SK-N-SH (cell line): ENCODE measurements around the gene IGF2BP2. TPM values are rescaled to one million over a fixed set of nuclear protein-coding genes. Genes with fewer than 3 reads are reported as not detected.

ENCODE experiments used
- CTCF ChIA-PET: fragments of 300-600, 350-600 bp; formaldehyde crosslinking; extraction: SDS; loops from one replicate; lab custom pipeline; 2021; lab: Yijun Ruan, JAX
- POLR2A ChIA-PET: fragments of 350-600 bp; sonication (Branson Sonifier 250); formaldehyde crosslinking; extraction: SDS; loops from one replicate; lab custom pipeline; 2020; ENCODE audit warnings: antibody characterized with exemption, inconsistent platforms; lab: Yijun Ruan, JAX
- DNase-seq: peaks from one replicate; pipeline ENCODE4 v3.0.0; 2012
- H2AFZ ChIP-seq: fragments of 200-600 bp; sonication (generic); 2 replicates; pipeline ENCODE4 v1.8.1; 2016; ENCODE audit warnings: antibody characterized with exemption, mild to moderate bottlenecking, low read depth
- H3F3A ChIP-seq: fragments of 200-600 bp; sonication (generic); replicated peaks from 2 replicates; pipeline ENCODE3; 2016; ENCODE audit warnings: antibody characterized with exemption, mild to moderate bottlenecking; ENCODE audit not compliant: insufficient read depth
- H3K27ac ChIP-seq, 2 experiments: fragments of 200-500 bp in 1 of 2; fragments of 200-600 bp in 1 of 2; sonication (Bioruptor generic) in 1 of 2; sonication (generic), shearing (Covaris generic) in 1 of 2; 2 replicates each; pipeline versions ENCODE4 v1.5.1 to v1.6.1; 2014 to 2016; ENCODE audit warnings: low read depth in 2 of 2, inconsistent platforms in 1 of 2, low read length in 1 of 2, mild to moderate bottlenecking in 1 of 2, mixed read lengths in 1 of 2
- H3K27me3 ChIP-seq: fragments of 200-600 bp; sonication (generic), shearing (Covaris generic); 2 replicates; pipeline ENCODE4 v1.6.1; 2016; ENCODE audit warnings: mixed run types; ENCODE audit not compliant: insufficient read depth
- H3K36me3 ChIP-seq, 2 experiments: fragments of 200-500 bp in 1 of 2; fragments of 200-600 bp in 1 of 2; sonication (Bioruptor generic) in 1 of 2; sonication (generic) in 1 of 2; replicated peaks in 1 of 2; 2 replicates each; pipeline versions ENCODE3 to v1.5.1; 2014 to 2016; ENCODE audit warnings: low read length in 1 of 2, mild to moderate bottlenecking in 1 of 2; ENCODE audit not compliant: insufficient read depth in 2 of 2, control insufficient read depth in 1 of 2
- H3K4me1 ChIP-seq, 2 experiments: fragments of 200-500 bp in 1 of 2; fragments of 200-600 bp in 1 of 2; sonication (Bioruptor generic) in 1 of 2; sonication (generic), shearing (Covaris generic) in 1 of 2; 2 replicates each; pipeline versions ENCODE4 v1.5.1 to v1.6.1; 2014 to 2016; ENCODE audit warnings: low read depth in 1 of 2, low read length in 1 of 2, mixed run types in 1 of 2; ENCODE audit not compliant: insufficient read depth in 2 of 2, control insufficient read depth in 1 of 2
- H3K4me2 ChIP-seq: fragments of 200-600 bp; sonication (generic), shearing (Covaris generic); 2 replicates; pipeline ENCODE4 v1.6.1; 2017; ENCODE audit warnings: mixed run types
- H3K4me3 ChIP-seq, 2 experiments: fragments of 200-500 bp in 1 of 2; fragments of 200-600 bp in 1 of 2; sonication (Bioruptor generic) in 1 of 2; sonication (generic), shearing (Covaris generic) in 1 of 2; 2 replicates each; pipeline versions ENCODE4 v1.5.1 to v1.8.1; 2014 to 2016; ENCODE audit warnings: low read depth in 2 of 2, inconsistent platforms in 1 of 2, low read length in 1 of 2, mild to moderate bottlenecking in 1 of 2, mixed read lengths in 1 of 2, moderate library complexity in 1 of 2
- H3K79me2 ChIP-seq: fragments of 200-600 bp; sonication (generic); 2 replicates; pipeline ENCODE4 v1.8.1; 2017; ENCODE audit warnings: mild to moderate bottlenecking; ENCODE audit not compliant: insufficient read depth
- H3K9ac ChIP-seq: fragments of 200-600 bp; sonication (generic); 2 replicates; pipeline ENCODE4 v1.6.1; 2017; ENCODE audit warnings: mixed run types
- H3K9me2 ChIP-seq: fragments of 200-600 bp; sonication (generic); 2 replicates; pipeline ENCODE4 v1.6.1; 2017; ENCODE audit warnings: mixed run types
- H3K9me3 ChIP-seq: fragments of 200-600 bp; sonication (generic); 2 replicates; pipeline ENCODE4 v1.6.1; 2017; ENCODE audit warnings: mixed run types, mild to moderate bottlenecking, moderate library complexity
- H4K20me1 ChIP-seq: fragments of 200-600 bp; sonication (generic); 2 replicates; pipeline ENCODE4 v1.6.1; 2017; ENCODE audit warnings: mild to moderate bottlenecking, mixed run types; ENCODE audit not compliant: insufficient read depth
- ELF1 ChIP-seq: IDR thresholded peaks from 2 replicates; pipeline ENCODE4 v1.4.0; 2012
- EP300 ChIP-seq, 2 experiments: IDR thresholded peaks; 2 replicates each; pipeline versions ENCODE4 v1.4.0 to v1.6.1; 2012; ENCODE audit warnings: borderline replicate concordance in 1 of 2, low read depth in 1 of 2, low read length in 1 of 2
- FOSL2 ChIP-seq: IDR thresholded peaks from 2 replicates; pipeline ENCODE4 v1.4.0; 2012; ENCODE audit warnings: low read depth, mild to moderate bottlenecking, moderate library complexity, borderline replicate concordance
- GABPA ChIP-seq: IDR thresholded peaks from 2 replicates; pipeline ENCODE4 v1.4.0; 2012; ENCODE audit warnings: low read depth, mild to moderate bottlenecking
- JUND ChIP-seq: IDR thresholded peaks from 2 replicates; pipeline ENCODE4 v1.4.0; 2012
- MXI1 ChIP-seq: IDR thresholded peaks from 2 replicates; pipeline ENCODE4 v1.6.1; 2012; ENCODE audit warnings: mild to moderate bottlenecking, low read depth, low read length, improper control_type of control experiment
- NFIC ChIP-seq: IDR thresholded peaks from 2 replicates; pipeline ENCODE4 v1.4.0; 2012; ENCODE audit warnings: borderline replicate concordance
- RAD21 ChIP-seq: IDR thresholded peaks from 2 replicates; pipeline ENCODE4 v1.6.1; 2012; ENCODE audit warnings: mild to moderate bottlenecking, low read length
- RCOR1 ChIP-seq: fragments of 150-350 bp; IDR thresholded peaks from 2 replicates; pipeline ENCODE4 v1.6.1; 2017; ENCODE audit warnings: antibody characterized with exemption, low read length
- RXRA ChIP-seq: IDR thresholded peaks from 2 replicates; pipeline ENCODE4 v1.4.0; 2012; ENCODE audit warnings: low read depth, mild to moderate bottlenecking, borderline replicate concordance
- SIN3A ChIP-seq: IDR thresholded peaks from 2 replicates; pipeline ENCODE4 v1.6.1; 2012; ENCODE audit warnings: low read depth, mild to moderate bottlenecking, low read length, moderate library complexity, borderline replicate concordance
- SMC3 ChIP-seq: IDR thresholded peaks from 2 replicates; pipeline ENCODE4 v1.6.1; 2012; ENCODE audit warnings: low read depth, low read length, improper control_type of control experiment
- TAF1 ChIP-seq: IDR thresholded peaks from 2 replicates; pipeline ENCODE4 v1.6.1; 2012; ENCODE audit warnings: low read depth, mild to moderate bottlenecking, low read length, moderate library complexity, borderline replicate concordance
- TCF12 ChIP-seq: IDR thresholded peaks from 2 replicates; pipeline ENCODE4 v1.4.0; 2012
- TEAD4 ChIP-seq: IDR thresholded peaks from 2 replicates; pipeline ENCODE4 v1.4.0; 2012; ENCODE audit warnings: mild to moderate bottlenecking, borderline replicate concordance; ENCODE audit not compliant: insufficient read depth
- WGBS: methylation state at CpG from one replicate; pipeline ENCODE4 v1.1.6; 2017; ENCODE audit warnings: low lambda C conversion rate; 5-methylcytosine and 5-hydroxymethylcytosine counted together
- polyA plus RNA-seq, 3 experiments: library from polyadenylated mRNA; depleted of rRNA; stranded (reverse); fragments of >200 nt; gene quantifications; 2 replicates each; pipeline ENCODE4 v1.2.3, GENCODE V29; 2012
- TF ChIP-seq, protein P1 (sequence below): IDR thresholded peaks from 2 replicates; pipeline ENCODE4 v1.4.0; 2012; ENCODE audit warnings: low read depth, borderline replicate concordance
- TF ChIP-seq, protein P2 (sequence below): IDR thresholded peaks from 2 replicates; pipeline ENCODE4 v1.6.1; 2012; ENCODE audit warnings: mild to moderate bottlenecking, low read depth, low read length, moderate library complexity
- TF ChIP-seq, protein P3 (sequence below): fragments of 200-600 bp; sonication (generic); IDR thresholded peaks from 2 replicates; pipeline ENCODE4 v1.6.1; 2017; ENCODE audit warnings: antibody characterized with exemption, mild to moderate bottlenecking, moderate library complexity
- TF ChIP-seq, protein P4 (sequence below): IDR thresholded peaks from 2 replicates; pipeline ENCODE4 v1.4.0; 2012; ENCODE audit warnings: low read depth, borderline replicate concordance
- TF ChIP-seq, protein P5 (sequence below): fragments of 150-350 bp; IDR thresholded peaks from 2 replicates; pipeline ENCODE4 v1.6.1; 2017; ENCODE audit warnings: antibody characterized with exemption, low read length, low read depth, borderline replicate concordance
- TF ChIP-seq, protein P6 (sequence below): IDR thresholded peaks from 2 replicates; pipeline ENCODE4; 2012

IGF2BP2 gene
- polyA plus RNA-seq, 1 of the 3 experiments (the other 2 are of a cell fraction), result 5.4 TPM

DNA sequence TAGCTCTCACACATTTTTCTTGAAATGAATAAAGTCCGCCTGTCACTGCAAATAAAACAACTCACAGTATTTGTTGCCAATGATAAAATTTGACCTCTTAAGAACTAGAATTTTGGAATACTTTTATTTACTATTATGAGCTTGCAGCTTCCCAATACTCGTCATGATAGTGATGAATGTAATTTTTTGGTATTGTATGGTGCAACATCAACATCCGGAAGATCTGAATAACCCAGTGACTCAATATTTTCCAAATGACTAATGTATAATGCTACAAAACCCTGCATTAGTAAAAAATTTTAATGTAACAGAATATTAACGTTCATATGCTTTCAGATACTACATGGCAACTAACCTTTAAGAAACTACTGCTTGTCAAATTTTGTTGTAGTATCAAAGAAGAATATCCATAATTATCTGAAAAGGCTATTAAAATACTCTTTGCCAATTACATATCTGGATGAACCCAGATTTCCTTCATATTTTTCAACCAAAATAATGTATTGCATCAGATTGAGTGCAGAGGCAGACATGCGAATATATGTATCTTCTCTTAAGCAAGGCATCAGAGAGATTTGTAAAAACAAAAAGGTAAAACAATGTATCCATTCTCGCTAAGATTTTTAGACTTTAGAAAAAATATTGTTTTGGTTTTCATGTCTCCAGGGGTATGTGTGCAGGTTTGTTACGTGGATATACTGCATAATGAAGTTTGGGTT lies 95.3 kb downstream of the IGF2BP2 start:
- Histone ChIP-seq H2AFZ (no peak overlapping the region), H3K79me2 (peaks cover 92% of the 10 kb centered on the region), H3K27me3 (no peaks in the 10 kb centered on the region), H3K9me3 (no peaks in the 10 kb centered on the region), H3K4me3 (peak overlapping the region in 1 of 2 experiments; percentile 14; a peak in 1 of 4 replicates), H3F3A (peaks cover 59% of the 10 kb centered on the region), H3K36me3 (peaks cover 0 to 3% of the 10 kb centered on the region in 2 experiments), H3K9ac (peak overlapping the region; percentile 48; the same call in 1 of the 2 replicates), H3K27ac (peak overlapping the region in 1 of 2 experiments; percentile 99; a peak in 2 of 4 replicates), H3K4me1 (peaks cover 2 to 62% of the 10 kb centered on the region in 2 experiments), H3K4me2 (peak overlapping the region; percentile 54), H4K20me1 (peaks cover 5% of the 10 kb centered on the region; the same call in 1 of the 2 replicates), H3K9me2 (no peaks in the 10 kb centered on the region)
- 33% methylated on average over 7 of the region's 7 CpGs for WGBS
- ChIA-PET CTCF (interaction anchor here (1.1 to 1.3 kb wide), 2 partner anchors 39 to 69 kb away, joined by 3 to 5 read pairs; no protein-coding TSS in a partner anchor), POLR2A (no interaction called here)
- DNase-seq, result no peak
- TF ChIP-seq, protein P1, sequence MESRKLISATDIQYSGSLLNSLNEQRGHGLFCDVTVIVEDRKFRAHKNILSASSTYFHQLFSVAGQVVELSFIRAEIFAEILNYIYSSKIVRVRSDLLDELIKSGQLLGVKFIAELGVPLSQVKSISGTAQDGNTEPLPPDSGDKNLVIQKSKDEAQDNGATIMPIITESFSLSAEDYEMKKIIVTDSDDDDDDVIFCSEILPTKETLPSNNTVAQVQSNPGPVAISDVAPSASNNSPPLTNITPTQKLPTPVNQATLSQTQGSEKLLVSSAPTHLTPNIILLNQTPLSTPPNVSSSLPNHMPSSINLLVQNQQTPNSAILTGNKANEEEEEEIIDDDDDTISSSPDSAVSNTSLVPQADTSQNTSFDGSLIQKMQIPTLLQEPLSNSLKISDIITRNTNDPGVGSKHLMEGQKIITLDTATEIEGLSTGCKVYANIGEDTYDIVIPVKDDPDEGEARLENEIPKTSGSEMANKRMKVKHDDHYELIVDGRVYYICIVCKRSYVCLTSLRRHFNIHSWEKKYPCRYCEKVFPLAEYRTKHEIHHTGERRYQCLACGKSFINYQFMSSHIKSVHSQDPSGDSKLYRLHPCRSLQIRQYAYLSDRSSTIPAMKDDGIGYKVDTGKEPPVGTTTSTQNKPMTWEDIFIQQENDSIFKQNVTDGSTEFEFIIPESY, result peak; percentile 18; the same call in 1 of the 2 replicates
- TF ChIP-seq RCOR1 (no peak), SIN3A (no peak), RXRA (peak; percentile 65; the same call in 1 of the 2 replicates), FOSL2 (peak; percentile 89), TEAD4 (peak; percentile 50; the same call in 1 of the 2 replicates), EP300 (IDR thresholded peaks at IDR 0.05; ENCODE audit: borderline replicate concordance in 1 of 2, low read depth in 1 of 2, low read length in 1 of 2) (peak in 1 of 2 experiments; percentile 77; a peak in 1 of 4 replicates), TCF12 (peak; percentile 79), SMC3 (no peak), TAF1 (no peak), JUND (peak; percentile 89), MXI1 (no peak), ELF1 (no peak), GABPA (0 out of 2 replicates have a peak, but pooled peaks have one; percentile 10), NFIC (peak; percentile 63; the same call in 1 of the 2 replicates), RAD21 (no peak)
- TF ChIP-seq, protein P2, sequence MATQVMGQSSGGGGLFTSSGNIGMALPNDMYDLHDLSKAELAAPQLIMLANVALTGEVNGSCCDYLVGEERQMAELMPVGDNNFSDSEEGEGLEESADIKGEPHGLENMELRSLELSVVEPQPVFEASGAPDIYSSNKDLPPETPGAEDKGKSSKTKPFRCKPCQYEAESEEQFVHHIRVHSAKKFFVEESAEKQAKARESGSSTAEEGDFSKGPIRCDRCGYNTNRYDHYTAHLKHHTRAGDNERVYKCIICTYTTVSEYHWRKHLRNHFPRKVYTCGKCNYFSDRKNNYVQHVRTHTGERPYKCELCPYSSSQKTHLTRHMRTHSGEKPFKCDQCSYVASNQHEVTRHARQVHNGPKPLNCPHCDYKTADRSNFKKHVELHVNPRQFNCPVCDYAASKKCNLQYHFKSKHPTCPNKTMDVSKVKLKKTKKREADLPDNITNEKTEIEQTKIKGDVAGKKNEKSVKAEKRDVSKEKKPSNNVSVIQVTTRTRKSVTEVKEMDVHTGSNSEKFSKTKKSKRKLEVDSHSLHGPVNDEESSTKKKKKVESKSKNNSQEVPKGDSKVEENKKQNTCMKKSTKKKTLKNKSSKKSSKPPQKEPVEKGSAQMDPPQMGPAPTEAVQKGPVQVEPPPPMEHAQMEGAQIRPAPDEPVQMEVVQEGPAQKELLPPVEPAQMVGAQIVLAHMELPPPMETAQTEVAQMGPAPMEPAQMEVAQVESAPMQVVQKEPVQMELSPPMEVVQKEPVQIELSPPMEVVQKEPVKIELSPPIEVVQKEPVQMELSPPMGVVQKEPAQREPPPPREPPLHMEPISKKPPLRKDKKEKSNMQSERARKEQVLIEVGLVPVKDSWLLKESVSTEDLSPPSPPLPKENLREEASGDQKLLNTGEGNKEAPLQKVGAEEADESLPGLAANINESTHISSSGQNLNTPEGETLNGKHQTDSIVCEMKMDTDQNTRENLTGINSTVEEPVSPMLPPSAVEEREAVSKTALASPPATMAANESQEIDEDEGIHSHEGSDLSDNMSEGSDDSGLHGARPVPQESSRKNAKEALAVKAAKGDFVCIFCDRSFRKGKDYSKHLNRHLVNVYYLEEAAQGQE, result no peak
- TF ChIP-seq, protein P3, sequence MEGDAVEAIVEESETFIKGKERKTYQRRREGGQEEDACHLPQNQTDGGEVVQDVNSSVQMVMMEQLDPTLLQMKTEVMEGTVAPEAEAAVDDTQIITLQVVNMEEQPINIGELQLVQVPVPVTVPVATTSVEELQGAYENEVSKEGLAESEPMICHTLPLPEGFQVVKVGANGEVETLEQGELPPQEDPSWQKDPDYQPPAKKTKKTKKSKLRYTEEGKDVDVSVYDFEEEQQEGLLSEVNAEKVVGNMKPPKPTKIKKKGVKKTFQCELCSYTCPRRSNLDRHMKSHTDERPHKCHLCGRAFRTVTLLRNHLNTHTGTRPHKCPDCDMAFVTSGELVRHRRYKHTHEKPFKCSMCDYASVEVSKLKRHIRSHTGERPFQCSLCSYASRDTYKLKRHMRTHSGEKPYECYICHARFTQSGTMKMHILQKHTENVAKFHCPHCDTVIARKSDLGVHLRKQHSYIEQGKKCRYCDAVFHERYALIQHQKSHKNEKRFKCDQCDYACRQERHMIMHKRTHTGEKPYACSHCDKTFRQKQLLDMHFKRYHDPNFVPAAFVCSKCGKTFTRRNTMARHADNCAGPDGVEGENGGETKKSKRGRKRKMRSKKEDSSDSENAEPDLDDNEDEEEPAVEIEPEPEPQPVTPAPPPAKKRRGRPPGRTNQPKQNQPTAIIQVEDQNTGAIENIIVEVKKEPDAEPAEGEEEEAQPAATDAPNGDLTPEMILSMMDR, result no peak
- TF ChIP-seq, protein P4, sequence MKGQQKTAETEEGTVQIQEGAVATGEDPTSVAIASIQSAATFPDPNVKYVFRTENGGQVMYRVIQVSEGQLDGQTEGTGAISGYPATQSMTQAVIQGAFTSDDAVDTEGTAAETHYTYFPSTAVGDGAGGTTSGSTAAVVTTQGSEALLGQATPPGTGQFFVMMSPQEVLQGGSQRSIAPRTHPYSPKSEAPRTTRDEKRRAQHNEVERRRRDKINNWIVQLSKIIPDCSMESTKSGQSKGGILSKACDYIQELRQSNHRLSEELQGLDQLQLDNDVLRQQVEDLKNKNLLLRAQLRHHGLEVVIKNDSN, result no peak
- TF ChIP-seq, protein P5, sequence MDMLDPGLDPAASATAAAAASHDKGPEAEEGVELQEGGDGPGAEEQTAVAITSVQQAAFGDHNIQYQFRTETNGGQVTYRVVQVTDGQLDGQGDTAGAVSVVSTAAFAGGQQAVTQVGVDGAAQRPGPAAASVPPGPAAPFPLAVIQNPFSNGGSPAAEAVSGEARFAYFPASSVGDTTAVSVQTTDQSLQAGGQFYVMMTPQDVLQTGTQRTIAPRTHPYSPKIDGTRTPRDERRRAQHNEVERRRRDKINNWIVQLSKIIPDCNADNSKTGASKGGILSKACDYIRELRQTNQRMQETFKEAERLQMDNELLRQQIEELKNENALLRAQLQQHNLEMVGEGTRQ, result no peak
- TF ChIP-seq, protein P6, sequence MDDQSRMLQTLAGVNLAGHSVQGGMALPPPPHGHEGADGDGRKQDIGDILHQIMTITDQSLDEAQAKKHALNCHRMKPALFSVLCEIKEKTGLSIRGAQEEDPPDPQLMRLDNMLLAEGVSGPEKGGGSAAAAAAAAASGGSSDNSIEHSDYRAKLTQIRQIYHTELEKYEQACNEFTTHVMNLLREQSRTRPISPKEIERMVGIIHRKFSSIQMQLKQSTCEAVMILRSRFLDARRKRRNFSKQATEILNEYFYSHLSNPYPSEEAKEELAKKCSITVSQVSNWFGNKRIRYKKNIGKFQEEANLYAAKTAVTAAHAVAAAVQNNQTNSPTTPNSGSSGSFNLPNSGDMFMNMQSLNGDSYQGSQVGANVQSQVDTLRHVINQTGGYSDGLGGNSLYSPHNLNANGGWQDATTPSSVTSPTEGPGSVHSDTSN, result peak; percentile 83
